ENCODE measurements around the gene UBE2Q2.

DNA sequence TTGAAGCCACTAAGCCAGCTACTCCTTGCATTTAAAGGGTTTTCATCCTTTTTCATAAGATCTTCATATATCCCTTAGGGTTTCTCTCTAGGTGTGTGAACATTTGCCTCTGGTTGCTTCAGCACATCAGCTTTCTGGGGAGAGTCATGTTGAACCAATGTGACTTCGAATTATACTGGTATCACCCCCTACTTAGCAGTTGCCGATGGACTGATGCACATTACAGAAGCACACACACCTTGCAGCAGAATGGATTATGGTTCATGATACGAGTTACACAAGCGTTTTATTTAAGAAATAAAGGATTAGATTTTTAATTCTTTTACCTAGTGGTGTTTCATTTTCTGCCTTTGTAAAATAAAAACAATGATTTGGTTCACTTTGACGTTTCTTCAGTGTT lies 100.0 kb downstream of the UBE2Q2 start:
- TF ChIP-seq MXI1 (IDR thresholded peaks at IDR 0.05; ENCODE audit: low read depth, low read length) (no peak), YY1 (IDR thresholded peaks at IDR 0.05; ENCODE audit: low read depth) (no peak), RXRA (IDR thresholded peaks at IDR 0.05; ENCODE audit: borderline replicate concordance, low read depth) (no peak)
- TF ChIP-seq, protein P1, sequence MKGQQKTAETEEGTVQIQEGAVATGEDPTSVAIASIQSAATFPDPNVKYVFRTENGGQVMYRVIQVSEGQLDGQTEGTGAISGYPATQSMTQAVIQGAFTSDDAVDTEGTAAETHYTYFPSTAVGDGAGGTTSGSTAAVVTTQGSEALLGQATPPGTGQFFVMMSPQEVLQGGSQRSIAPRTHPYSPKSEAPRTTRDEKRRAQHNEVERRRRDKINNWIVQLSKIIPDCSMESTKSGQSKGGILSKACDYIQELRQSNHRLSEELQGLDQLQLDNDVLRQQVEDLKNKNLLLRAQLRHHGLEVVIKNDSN (IDR thresholded peaks at IDR 0.05; ENCODE audit: borderline replicate concordance, low read depth) = no peak
- TF ChIP-seq, protein P2, sequence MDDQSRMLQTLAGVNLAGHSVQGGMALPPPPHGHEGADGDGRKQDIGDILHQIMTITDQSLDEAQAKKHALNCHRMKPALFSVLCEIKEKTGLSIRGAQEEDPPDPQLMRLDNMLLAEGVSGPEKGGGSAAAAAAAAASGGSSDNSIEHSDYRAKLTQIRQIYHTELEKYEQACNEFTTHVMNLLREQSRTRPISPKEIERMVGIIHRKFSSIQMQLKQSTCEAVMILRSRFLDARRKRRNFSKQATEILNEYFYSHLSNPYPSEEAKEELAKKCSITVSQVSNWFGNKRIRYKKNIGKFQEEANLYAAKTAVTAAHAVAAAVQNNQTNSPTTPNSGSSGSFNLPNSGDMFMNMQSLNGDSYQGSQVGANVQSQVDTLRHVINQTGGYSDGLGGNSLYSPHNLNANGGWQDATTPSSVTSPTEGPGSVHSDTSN (IDR thresholded peaks at IDR 0.05) = no peak
- TF ChIP-seq, protein P3, sequence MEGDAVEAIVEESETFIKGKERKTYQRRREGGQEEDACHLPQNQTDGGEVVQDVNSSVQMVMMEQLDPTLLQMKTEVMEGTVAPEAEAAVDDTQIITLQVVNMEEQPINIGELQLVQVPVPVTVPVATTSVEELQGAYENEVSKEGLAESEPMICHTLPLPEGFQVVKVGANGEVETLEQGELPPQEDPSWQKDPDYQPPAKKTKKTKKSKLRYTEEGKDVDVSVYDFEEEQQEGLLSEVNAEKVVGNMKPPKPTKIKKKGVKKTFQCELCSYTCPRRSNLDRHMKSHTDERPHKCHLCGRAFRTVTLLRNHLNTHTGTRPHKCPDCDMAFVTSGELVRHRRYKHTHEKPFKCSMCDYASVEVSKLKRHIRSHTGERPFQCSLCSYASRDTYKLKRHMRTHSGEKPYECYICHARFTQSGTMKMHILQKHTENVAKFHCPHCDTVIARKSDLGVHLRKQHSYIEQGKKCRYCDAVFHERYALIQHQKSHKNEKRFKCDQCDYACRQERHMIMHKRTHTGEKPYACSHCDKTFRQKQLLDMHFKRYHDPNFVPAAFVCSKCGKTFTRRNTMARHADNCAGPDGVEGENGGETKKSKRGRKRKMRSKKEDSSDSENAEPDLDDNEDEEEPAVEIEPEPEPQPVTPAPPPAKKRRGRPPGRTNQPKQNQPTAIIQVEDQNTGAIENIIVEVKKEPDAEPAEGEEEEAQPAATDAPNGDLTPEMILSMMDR (IDR thresholded peaks at IDR 0.05) = no peak
- TF ChIP-seq, protein P4, sequence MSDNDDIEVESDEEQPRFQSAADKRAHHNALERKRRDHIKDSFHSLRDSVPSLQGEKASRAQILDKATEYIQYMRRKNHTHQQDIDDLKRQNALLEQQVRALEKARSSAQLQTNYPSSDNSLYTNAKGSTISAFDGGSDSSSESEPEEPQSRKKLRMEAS (IDR thresholded peaks at IDR 0.05; ENCODE audit: low read depth) = no peak
